IPS-NIHi11 (cell line): ENCODE results near the gene NUP133.
"Not testable (repeated sequence)": the region's sequence is repeated elsewhere in the genome, so short reads cannot be mapped to it uniquely, and the experiment has no call there.

ENCODE experiments used
- DNase-seq: peaks from one replicate; pipeline ENCODE4 v3.0.0; 2012; ENCODE audit warnings: mixed read lengths, low spot score

Gene NUP133

GRCh38 chr1:229508823-229509337, 739 bp upstream of the NUP133 start:
- no peak for DNase-seq

- DNase-seq = no peak
Observed at GRCh38 chr1:229507502-229507901, 639 bp downstream of the NUP133 start.

GRCh38 chr1:229506633-229507032, 1.5 kb downstream of the NUP133 start:
- DNase-seq = no peak

- DNase-seq = no peak
Observed at GRCh38 chr1:229495782-229496181, 12.4 kb downstream of the NUP133 start.

- no peak for DNase-seq
Observed at GRCh38 chr1:229487181-229487580, 21.0 kb downstream of the NUP133 start.

- no peak for DNase-seq
Observed at GRCh38 chr1:229485318-229485717, 22.8 kb downstream of the NUP133 start.

- no peak for DNase-seq
Observed at GRCh38 chr1:229482511-229482910, 25.6 kb downstream of the NUP133 start.

- DNase-seq = no peak
Observed at GRCh38 chr1:229480495-229480894, 27.6 kb downstream of the NUP133 start.

GRCh38 chr1:229479660-229480399, 28.3 kb downstream of the NUP133 start:
- DNase-seq = no peak

- no peak for DNase-seq
Observed at GRCh38 chr1:229478852-229479251, 29.3 kb downstream of the NUP133 start.

- not testable (repeated sequence) for DNase-seq
Observed at GRCh38 chr1:229475859-229476258, 32.3 kb downstream of the NUP133 start.

GRCh38 chr1:229474509-229474908, 33.6 kb downstream of the NUP133 start:
- DNase-seq = no peak

GRCh38 chr1:229471175-229471574, 37.0 kb downstream of the NUP133 start:
- DNase-seq = no peak

- no peak for DNase-seq
Observed at GRCh38 chr1:229470406-229471043, 37.6 kb downstream of the NUP133 start.

- DNase-seq = no peak
Observed at GRCh38 chr1:229466887-229467286, 41.3 kb downstream of the NUP133 start.

- DNase-seq = no peak
Observed at GRCh38 chr1:229464672-229465071, 43.5 kb downstream of the NUP133 start.

- DNase-seq = no peak
Observed at GRCh38 chr1:229461032-229461668, 47.0 kb downstream of the NUP133 start.

GRCh38 chr1:229459815-229460214, 48.3 kb downstream of the NUP133 start:
- DNase-seq = no peak

- no peak for DNase-seq
Observed at GRCh38 chr1:229457436-229457835, 50.7 kb downstream of the NUP133 start.

GRCh38 chr1:229456016-229456415, 52.1 kb downstream of the NUP133 start:
- no peak for DNase-seq

- no peak for DNase-seq
Observed at GRCh38 chr1:229454056-229454455, 54.1 kb downstream of the NUP133 start.

GRCh38 chr1:229452956-229453801, 55.0 kb downstream of the NUP133 start:
- no peak for DNase-seq
